Breast epithelium (tissue), 4 donors: Measurements from ENCODE around the gene ARMH4. TPM values are rescaled to one million over a fixed set of nuclear protein-coding genes. Genes with fewer than 3 reads are reported as not detected.

ENCODE experiments used
- DNase-seq, 2 donors: peaks; one replicate each; pipeline ENCODE4 v3.0.0-alpha.2; 2019; ENCODE audit warnings: low spot score in 2 of 2
- H3K27ac ChIP-seq, 2 donors: fragments of 200-600 bp; sonication (generic) in 1 of 2; one replicate each; pipeline ENCODE4 v1.5.1; 2016 to 2019; ENCODE audit warnings: mild to moderate bottlenecking in 1 of 2
- H3K27me3 ChIP-seq, 2 donors: fragments of 200-600 bp; sonication (generic) in 1 of 2; one replicate each; pipeline versions ENCODE4 v1.5.1 to v1.6.0; 2017 to 2019; ENCODE audit warnings: control low read depth in 1 of 2, mild to moderate bottlenecking in 1 of 2
- H3K36me3 ChIP-seq: fragments of 200-600 bp; one replicate; pipeline ENCODE4 v1.5.1; 2019
- H3K4me1 ChIP-seq, 2 donors: fragments of 200-600 bp; sonication (generic); one replicate each; pipeline ENCODE4 v1.5.1; 2016 to 2019; ENCODE audit warnings: control low read depth in 1 of 2
- H3K4me3 ChIP-seq, 3 donors: fragments of 200-600 bp; sonication (generic); 1 replicate in 2 of 3; 2 replicates in 1 of 3; pipeline ENCODE4 v1.5.1; 2016 to 2019; ENCODE audit warnings: mild to moderate bottlenecking in 3 of 3, moderate library complexity in 2 of 3
- H3K9me3 ChIP-seq, 2 donors: fragments of 200-600 bp; sonication (generic) in 1 of 2; one replicate each; pipeline ENCODE4 v1.5.1; 2016 to 2019; ENCODE audit warnings: control low read depth in 1 of 2
- CTCF ChIP-seq, 3 donors: fragments of 450-650 bp; IDR thresholded peaks; one replicate each; pipeline ENCODE4 v1.5.1; 2016 to 2017; ENCODE audit warnings: antibody characterized with exemption in 3 of 3, mild to moderate bottlenecking in 3 of 3, moderate library complexity in 3 of 3
- POLR2A ChIP-seq: fragments of 450-650 bp; IDR thresholded peaks from one replicate; pipeline ENCODE4 v1.6.1; 2016; ENCODE audit warnings: antibody characterized with exemption, mild to moderate bottlenecking, moderate library complexity
- POLR2AphosphoS5 ChIP-seq, 3 donors: sonication (generic); formaldehyde crosslinking; IDR thresholded peaks; one replicate each; pipeline ENCODE4 v1.6.1; 2017; ENCODE audit warnings: antibody characterized with exemption in 3 of 3
- intact Hi-C: fragments of 100-400 bp; cut with DNase I; formaldehyde crosslinking; loops from one replicate; pipeline ENCODE4 v1.15.1; 2023; ENCODE audit warnings: low total_unique reads
- total RNA-seq, 3 donors: library from RNA; depleted of rRNA; stranded (reverse); fragments of >200 nt; gene quantifications; one replicate each; pipeline ENCODE4 v1.1.0, GENCODE V29; 2016

ARMH4 gene
- total RNA-seq, 3 donors from 2014 or later: 3.9 to 6.4 (median 5.4) TPM

GRCh38 chr14:58145936-58146335 is 6.1 kb downstream of the ARMH4 start:
- no peak overlapping the region for H3K4me3 ChIP-seq
- H3K27me3 ChIP-seq: no peaks in the 10 kb centered on the region
- H3K36me3 ChIP-seq: no peaks in the 10 kb centered on the region
- DNase-seq: no peak
- H3K4me1 ChIP-seq: no peaks in the 10 kb centered on the region
- intact Hi-C loops: no loop called here
- no peak overlapping the region for H3K27ac ChIP-seq
- TF ChIP-seq CTCF (IDR thresholded peaks at IDR 0.05) (no peak), POLR2AphosphoS5 (IDR thresholded peaks at IDR 0.05) (no peak), POLR2A (no peak)
- no peaks in the 10 kb centered on the region for H3K9me3 ChIP-seq

GRCh38 chr14:58143106-58143505 is 8.9 kb downstream of the ARMH4 start:
- intact Hi-C loops: no loop called here
- TF ChIP-seq POLR2AphosphoS5 (IDR thresholded peaks at IDR 0.05) (no peak), POLR2A (no peak), CTCF (IDR thresholded peaks at IDR 0.05) (no peak)

GRCh38 chr14:58141893-58142292 is 10.1 kb downstream of the ARMH4 start:
- no peaks in the 10 kb centered on the region for H3K4me1 ChIP-seq
- intact Hi-C loops: no loop called here
- H3K27ac ChIP-seq: no peak overlapping the region
- no peaks in the 10 kb centered on the region for H3K36me3 ChIP-seq
- H3K4me3 ChIP-seq: no peak overlapping the region
- no peaks in the 10 kb centered on the region for H3K9me3 ChIP-seq
- H3K27me3 ChIP-seq: no peaks in the 10 kb centered on the region
- no peak for DNase-seq
- TF ChIP-seq CTCF (IDR thresholded peaks at IDR 0.05) (no peak), POLR2A (no peak), POLR2AphosphoS5 (IDR thresholded peaks at IDR 0.05) (no peak)

More at GRCh38 chr14:58143106-58143505, 8.9 kb downstream of the ARMH4 start:
- Histone ChIP-seq H3K27ac (no peak overlapping the region), H3K27me3 (no peaks in the 10 kb centered on the region), H3K4me3 (no peak overlapping the region), H3K9me3 (no peaks in the 10 kb centered on the region), H3K36me3 (no peaks in the 10 kb centered on the region), H3K4me1 (no peaks in the 10 kb centered on the region)
- no peak for DNase-seq

- Histone ChIP-seq H3K9me3 (no peaks in the 10 kb centered on the region), H3K27me3 (no peaks in the 10 kb centered on the region), H3K4me3 (no peak overlapping the region), H3K36me3 (no peaks in the 10 kb centered on the region), H3K27ac (no peak overlapping the region), H3K4me1 (no peaks in the 10 kb centered on the region)
- intact Hi-C loops: no loop called here
- TF ChIP-seq POLR2AphosphoS5 (IDR thresholded peaks at IDR 0.05) (no peak), POLR2A (no peak), CTCF (IDR thresholded peaks at IDR 0.05) (no peak)
- no peak for DNase-seq
Measured at GRCh38 chr14:58138714-58139482, 13.1 kb downstream of the ARMH4 start.

GRCh38 chr14:58138031-58138713 is 13.8 kb downstream of the ARMH4 start:
- DNase-seq: no peak
- Histone ChIP-seq H3K27ac (no peak overlapping the region), H3K27me3 (no peaks in the 10 kb centered on the region), H3K9me3 (no peaks in the 10 kb centered on the region), H3K4me1 (no peaks in the 10 kb centered on the region), H3K4me3 (no peak overlapping the region), H3K36me3 (no peaks in the 10 kb centered on the region)
- intact Hi-C loops: no loop called here
- TF ChIP-seq POLR2AphosphoS5 (IDR thresholded peaks at IDR 0.05): no peak
- no peak for TF ChIP-seq CTCF (IDR thresholded peaks at IDR 0.05)
- no peak for TF ChIP-seq POLR2A
